Natural killer cell (primary cell): Measurements from ENCODE around the gene GAB2. TPM values are rescaled to one million over a fixed set of nuclear protein-coding genes. Genes with fewer than 3 reads are reported as not detected.

Experiments
- ATAC-seq, 3 donors: fragments of 150-1000 bp in 2 of 3; fragments of 200-7000 bp in 1 of 3; cut with Tn5 transposase; 1 replicate in 1 of 3; 2 replicates in 2 of 3; pipeline ENCODE4 v1.10.0; 2021; ENCODE audit warnings: mild to moderate bottlenecking in 2 of 3, moderate library complexity in 2 of 3
- DNase-seq, 2 donors: peaks; one replicate each; pipeline versions ENCODE4 v3.0.0 to v3.0.0-alpha.2; 2013 to 2021; ENCODE audit warnings: mixed read lengths in 1 of 2
- H3K27ac ChIP-seq: one replicate; pipeline ENCODE4 v1.5.1; 2013; ENCODE audit warnings: mild to moderate bottlenecking, low read length
- H3K27me3 ChIP-seq: one replicate; pipeline ENCODE4 v1.6.1; 2013; ENCODE audit warnings: low read length; ENCODE audit not compliant: control insufficient read depth, insufficient read depth
- H3K36me3 ChIP-seq: one replicate; pipeline ENCODE4 v1.6.1; 2013; ENCODE audit warnings: low read length; ENCODE audit not compliant: control insufficient read depth, insufficient read depth
- H3K4me1 ChIP-seq: one replicate; pipeline ENCODE4 v1.6.1; 2013; ENCODE audit warnings: low read length; ENCODE audit not compliant: control insufficient read depth, insufficient read depth
- H3K4me3 ChIP-seq: one replicate; pipeline ENCODE4 v1.5.1; 2013; ENCODE audit warnings: low read length
- H3K9me3 ChIP-seq: one replicate; pipeline ENCODE4 v1.6.1; 2013; ENCODE audit warnings: low read length; ENCODE audit not compliant: control insufficient read depth, insufficient read depth
- H3K27ac Mint-ChIP-seq, 2 donors: one replicate each; pipeline ENCODE4 v1.8.0; 2022; ENCODE audit warnings: mild to moderate bottlenecking in 2 of 2, mixed read lengths in 2 of 2, moderate library complexity in 1 of 2
- H3K27me3 Mint-ChIP-seq, 2 donors: one replicate each; pipeline ENCODE4 v1.8.0; 2022; ENCODE audit warnings: low read depth in 2 of 2, mixed read lengths in 2 of 2
- H3K36me3 Mint-ChIP-seq: one replicate; pipeline ENCODE4 v1.8.0; 2022; ENCODE audit warnings: mixed read lengths
- H3K4me1 Mint-ChIP-seq, 2 donors: one replicate each; pipeline ENCODE4 v1.8.0; 2022; ENCODE audit warnings: mixed read lengths in 2 of 2
- H3K4me3 Mint-ChIP-seq: one replicate; pipeline ENCODE4 v1.8.0; 2022; ENCODE audit warnings: mild to moderate bottlenecking, moderate library complexity, mixed read lengths
- H3K9me3 Mint-ChIP-seq, 2 donors: one replicate each; pipeline ENCODE4 v1.8.0; 2022; ENCODE audit warnings: mixed read lengths in 2 of 2
- CTCF ChIP-seq: fragments of 200-600 bp; IDR thresholded peaks from one replicate; pipeline ENCODE4 v1.8.0; 2022; ENCODE audit warnings: antibody characterized with exemption
- WGBS: methylation state at CpG from one replicate; pipeline ENCODE4 v1.1.7; 2013; ENCODE audit warnings: missing lambda C conversion rate; ENCODE audit not compliant: insufficient coverage; 5-methylcytosine and 5-hydroxymethylcytosine counted together
- intact Hi-C: fragments of 100-400 bp; cut with micrococcal nuclease; formaldehyde crosslinking; loops from one replicate; pipeline ENCODE4 v1.14.2; 2022
- total RNA-seq, 4 donors: library from RNA; stranded (reverse); fragments of 120-200 nt in 1 of 4; gene quantifications; one replicate each; pipeline versions ENCODE4 v1.2.3 to v1.2.4, GENCODE V29; 2013 to 2022

The GAB2 gene
- total RNA-seq, 3 donors from 2014 or later (not counting 1 experiment from before 2014, with no cell fraction given) = 4.3 to 58.4 (median 8.1) TPM

GRCh38 chr11:78406568-78407196 is 10.9 kb downstream of the GAB2 start:
- Mint-ChIP-seq H3K9me3 (no peaks in the 10 kb centered on the region), H3K27me3 (peaks cover 7 to 12% of the 10 kb centered on the region in 2 donors), H3K4me3 (no peak overlapping the region), H3K36me3 (no peaks in the 10 kb centered on the region), H3K27ac (no peak overlapping the region), H3K4me1 (no peaks in the 10 kb centered on the region)
- H3K27me3 ChIP-seq = no peaks in the 10 kb centered on the region
- no peak for ATAC-seq
- H3K4me1 ChIP-seq = no peaks in the 10 kb centered on the region
- H3K27ac ChIP-seq = no peak overlapping the region
- no peak overlapping the region for H3K4me3 ChIP-seq
- 85% methylated on average over 3 of the region's 3 CpGs for WGBS
- no peaks in the 10 kb centered on the region for H3K9me3 ChIP-seq
- no peak for TF ChIP-seq CTCF
- intact Hi-C loops = no loop called here
- H3K36me3 ChIP-seq = no peaks in the 10 kb centered on the region
- DNase-seq = no peak

GRCh38 chr11:78405805-78406204 is 11.8 kb downstream of the GAB2 start:
- Histone ChIP-seq H3K27me3 (no peaks in the 10 kb centered on the region), H3K27ac (no peak overlapping the region), H3K36me3 (no peaks in the 10 kb centered on the region), H3K4me3 (no peak overlapping the region), H3K9me3 (no peaks in the 10 kb centered on the region), H3K4me1 (no peaks in the 10 kb centered on the region)
- DNase-seq = no peak
- 88% methylated on average over 2 of the region's 2 CpGs for WGBS
- no peaks in the 10 kb centered on the region for H3K4me1 Mint-ChIP-seq
- no peaks in the 10 kb centered on the region for H3K9me3 Mint-ChIP-seq
- H3K27ac Mint-ChIP-seq = no peak overlapping the region
- no peak overlapping the region for H3K4me3 Mint-ChIP-seq
- H3K27me3 Mint-ChIP-seq = peaks cover 7 to 9% of the 10 kb centered on the region in 2 donors
- intact Hi-C loops = no loop called here
- no peak for ATAC-seq
- no peaks in the 10 kb centered on the region for H3K36me3 Mint-ChIP-seq
- no peak for TF ChIP-seq CTCF

- Histone ChIP-seq H3K36me3 (no peaks in the 10 kb centered on the region), H3K4me3 (no peak overlapping the region), H3K27ac (no peak overlapping the region), H3K27me3 (no peaks in the 10 kb centered on the region), H3K9me3 (no peaks in the 10 kb centered on the region), H3K4me1 (no peaks in the 10 kb centered on the region)
- H3K27me3 Mint-ChIP-seq = peaks cover 7 to 9% of the 10 kb centered on the region in 2 donors
- no peak overlapping the region for H3K27ac Mint-ChIP-seq
- H3K9me3 Mint-ChIP-seq = no peaks in the 10 kb centered on the region
- intact Hi-C loops = no loop called here
- no peaks in the 10 kb centered on the region for H3K36me3 Mint-ChIP-seq
- no peak overlapping the region for H3K4me3 Mint-ChIP-seq
- ATAC-seq = no peak
- no peak for TF ChIP-seq CTCF
- no peak for DNase-seq
- H3K4me1 Mint-ChIP-seq = no peaks in the 10 kb centered on the region
- no CpG with 5 or more reads among the region's 2 CpGs for WGBS
These were observed 13.8 kb downstream of the GAB2 start for GRCh38 chr11:78403781-78404180.

- DNase-seq = no peak
- H3K27ac Mint-ChIP-seq = no peak overlapping the region
- no peaks in the 10 kb centered on the region for H3K36me3 ChIP-seq
- WGBS = 100% methylated on average over 1 of the region's 3 CpGs
- no peak overlapping the region for H3K4me3 ChIP-seq
- no peak for ATAC-seq
- H3K27me3 Mint-ChIP-seq = peaks cover 7 to 9% of the 10 kb centered on the region in 2 donors
- H3K9me3 ChIP-seq = no peaks in the 10 kb centered on the region
- H3K4me1 Mint-ChIP-seq = peaks cover under 1 to 1% of the 10 kb centered on the region in 2 donors
- no peaks in the 10 kb centered on the region for H3K27me3 ChIP-seq
- no peak for TF ChIP-seq CTCF
- intact Hi-C loops = no loop called here
- H3K36me3 Mint-ChIP-seq = no peaks in the 10 kb centered on the region
- no peaks in the 10 kb centered on the region for H3K4me1 ChIP-seq
- H3K9me3 Mint-ChIP-seq = no peaks in the 10 kb centered on the region
- no peak overlapping the region for H3K27ac ChIP-seq
- H3K4me3 Mint-ChIP-seq = no peak overlapping the region
These were observed 14.8 kb downstream of the GAB2 start for GRCh38 chr11:78402847-78403246.
